ENCODE data around the gene ATP8B2.

- TF ChIP-seq CTCF (optimal IDR thresholded peaks at IDR 0.05 in 1 of 3, IDR thresholded peaks at IDR 0.05 in 1 of 3, conservative IDR thresholded peaks at IDR 0.05 in 1 of 3; ENCODE audit: extremely low read depth in 1 of 3, insufficient read depth in 2 of 3, low read length in 3 of 3) (peak; percentile 92 to 94 (median 93)), EZH2 (IDR thresholded peaks at IDR 0.05; ENCODE audit: low read length) (no peak)
These were observed at the start of gene ATP8B2 for GRCh38 chr1:154324669-154325582.
